Small intestine (tissue), 7 donors: ENCODE measurements around the gene SRGAP3. TPM values are rescaled to one million over a fixed set of nuclear protein-coding genes. Genes with fewer than 3 reads are reported as not detected.

Source experiments
- DNase-seq, 2 donors: peaks; one replicate each; pipeline versions ENCODE4 v3.0.0 to v3.0.0-alpha.2; 2013
- FAIRE-seq: peaks from 2 replicates; lab custom pipeline; 2012; peaks lifted over from hg19 to GRCh38; lab: Jason Lieb, UNC
- H3K27ac ChIP-seq, 3 donors: one replicate each; pipeline ENCODE4 v1.5.1; 2013; ENCODE audit warnings: low read length in 2 of 3, mild to moderate bottlenecking in 2 of 3, control low read depth in 1 of 3, inconsistent platforms in 1 of 3, low read depth in 1 of 3, moderate library complexity in 1 of 3
- H3K27me3 ChIP-seq, 3 donors: one replicate each; pipeline ENCODE4 v1.6.1; 2013; ENCODE audit warnings: low read length in 3 of 3, inconsistent platforms in 1 of 3; ENCODE audit not compliant: control insufficient read depth in 3 of 3, insufficient read depth in 3 of 3
- H3K36me3 ChIP-seq, 3 donors: one replicate each; pipeline ENCODE4 v1.6.1; 2013; ENCODE audit warnings: low read length in 3 of 3, inconsistent platforms in 1 of 3, low read depth in 1 of 3, mild to moderate bottlenecking in 1 of 3, moderate library complexity in 1 of 3; ENCODE audit not compliant: control insufficient read depth in 3 of 3, insufficient read depth in 2 of 3
- H3K4me1 ChIP-seq, 3 donors: one replicate each; pipeline ENCODE4 v1.6.1; 2013; ENCODE audit warnings: low read length in 2 of 3, inconsistent platforms in 1 of 3, low read depth in 1 of 3, mild to moderate bottlenecking in 1 of 3, moderate library complexity in 1 of 3; ENCODE audit not compliant: control insufficient read depth in 3 of 3, insufficient read depth in 2 of 3
- H3K4me3 ChIP-seq, 3 donors: one replicate each; pipeline ENCODE4 v1.5.1; 2013; ENCODE audit warnings: low read length in 3 of 3, control low read depth in 1 of 3, inconsistent platforms in 1 of 3, low read depth in 1 of 3, mild to moderate bottlenecking in 1 of 3, moderate library complexity in 1 of 3
- H3K9me3 ChIP-seq, 2 donors: one replicate each; pipeline ENCODE4 v1.6.1; 2013; ENCODE audit warnings: low read depth in 1 of 2, low read length in 1 of 2; ENCODE audit not compliant: control insufficient read depth in 2 of 2, insufficient read depth in 1 of 2
- WGBS, 3 donors: extraction: QIAGEN DNeasy Blood & Tissue Kit; methylation state at CpG; one replicate each; pipeline ENCODE4 v1.1.7; 2013; 5-methylcytosine and 5-hydroxymethylcytosine counted together
- polyA plus RNA-seq, 4 donors: library from polyadenylated mRNA; stranded (reverse) in 3 of 4; unstranded in 1 of 4; fragments of 200-250 nt in 3 of 4; fragments of 120-200 nt in 1 of 4; gene quantifications; one replicate each; pipeline versions ENCODE4 v1.2.1 to v1.2.3, GENCODE V29; 2013
- donor health status: healthy with polysubstance abuse.
- donor health status: control.
- donor health status: control.
- donor health status: Bipolar disorder and iron deficiency.
- donor health status: healthy.

The SRGAP3 gene
- polyA plus RNA-seq, 4 donors = 0.22 to 2.7 (median 1.2) TPM

DNA sequence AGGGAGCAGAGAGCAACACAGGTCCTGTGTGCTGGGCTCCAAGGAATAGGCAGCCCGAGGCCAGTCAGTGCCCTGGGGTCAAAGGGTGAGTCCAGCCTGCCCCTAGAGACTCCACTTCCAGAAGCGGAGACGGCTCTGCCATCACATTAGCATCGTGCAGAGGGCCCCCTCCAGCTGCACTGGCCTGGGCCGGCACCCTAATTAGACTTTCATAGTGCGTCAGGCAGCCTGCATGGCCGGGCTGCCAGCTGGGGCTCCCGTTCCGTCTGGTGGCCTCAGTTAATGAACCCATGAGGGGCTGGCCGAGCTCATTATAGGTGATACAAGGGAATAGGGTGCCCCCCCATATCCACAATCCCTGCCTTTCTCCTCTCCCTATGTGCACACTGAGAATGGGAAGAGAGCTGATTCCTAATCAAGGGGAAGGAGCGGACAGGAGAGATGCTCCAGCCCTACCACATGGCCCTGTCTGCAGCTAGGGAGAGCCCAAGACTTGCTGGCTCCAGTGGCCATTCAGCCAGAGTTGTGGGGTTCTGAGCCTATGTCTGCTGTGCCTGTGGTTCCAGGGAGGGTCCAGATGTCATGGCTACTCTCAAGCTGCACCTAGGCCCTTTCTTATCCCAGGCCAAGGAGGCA lies 128.0 kb downstream of the SRGAP3 start:
- Histone ChIP-seq H3K36me3 (peaks cover 0 to 9% (median 0%) of the 10 kb centered on the region in 3 donors), H3K9me3 (peaks cover 0 to 2% of the 10 kb centered on the region in 2 donors), H3K4me3 (no peak overlapping the region), H3K27me3 (no peaks in the 10 kb centered on the region), H3K27ac (no peak overlapping the region), H3K4me1 (no peaks in the 10 kb centered on the region)
- FAIRE-seq = no peak
- no peak for DNase-seq
- 73 to 88% (median 85%) methylated on average over 11 of the region's 11 CpGs for WGBS, 3 donors

DNA sequence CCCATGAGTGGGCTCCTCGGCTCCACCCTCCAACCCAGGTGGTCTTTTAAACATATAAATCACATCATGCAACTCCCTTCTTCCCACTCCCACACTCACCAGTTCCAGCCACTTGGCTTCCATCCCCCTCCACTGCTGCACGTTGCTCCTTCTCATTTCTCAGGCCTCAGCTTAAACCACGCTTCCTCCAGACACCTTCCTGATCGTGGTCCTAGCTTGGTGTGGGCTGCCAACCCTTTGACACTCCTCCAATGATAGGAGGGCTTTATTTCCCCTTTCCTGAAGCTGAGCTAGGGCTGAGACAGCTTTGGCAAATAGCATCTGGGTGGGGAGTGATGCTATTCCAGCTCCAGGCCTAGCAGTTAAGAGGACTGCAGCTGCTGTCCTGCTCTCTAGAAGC lies 130.1 kb downstream of the SRGAP3 start:
- H3K27me3 ChIP-seq = no peaks in the 10 kb centered on the region
- DNase-seq (no peak), FAIRE-seq (no peak)
- no peaks in the 10 kb centered on the region for H3K4me1 ChIP-seq
- H3K9me3 ChIP-seq = peaks cover 0 to 2% of the 10 kb centered on the region in 2 donors
- no peak overlapping the region for H3K27ac ChIP-seq
- WGBS, 3 donors = 71 to 86% (median 73%) methylated on average over 4 of the region's 4 CpGs
- H3K4me3 ChIP-seq = no peak overlapping the region
- H3K36me3 ChIP-seq = peaks cover 0 to 9% (median 0%) of the 10 kb centered on the region in 3 donors

DNA sequence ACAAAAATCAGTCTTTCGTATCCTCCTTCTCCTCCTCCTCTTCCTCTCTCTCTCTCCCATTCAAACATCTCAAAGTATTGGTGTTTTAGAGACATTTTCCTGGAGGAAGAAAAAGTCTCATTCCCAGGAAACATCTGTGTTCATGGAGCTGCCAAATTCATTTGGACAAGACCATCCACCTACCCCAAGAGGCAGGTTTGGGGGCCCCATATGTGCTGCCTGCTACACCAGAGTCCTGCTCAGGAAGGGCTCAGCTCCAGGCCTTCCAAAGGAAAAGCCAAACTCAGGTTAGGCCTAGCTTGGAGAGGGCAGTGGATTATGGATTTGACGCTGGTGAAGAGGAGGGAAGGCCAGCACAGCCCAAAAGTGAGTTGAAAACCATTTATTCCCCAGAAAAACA lies 131.2 kb downstream of the SRGAP3 start:
- 76 to 95% (median 94%) methylated on average over 2 of the region's 2 CpGs for WGBS, 3 donors
- Histone ChIP-seq H3K4me1 (no peaks in the 10 kb centered on the region), H3K27me3 (no peaks in the 10 kb centered on the region), H3K27ac (no peak overlapping the region), H3K36me3 (peaks cover 0 to 5% (median 0%) of the 10 kb centered on the region in 3 donors), H3K9me3 (peaks cover 0 to 2% of the 10 kb centered on the region in 2 donors), H3K4me3 (no peak overlapping the region)
- no peak for DNase-seq
- no peak for FAIRE-seq

- FAIRE-seq (no peak), DNase-seq (no peak)
- no peaks in the 10 kb centered on the region for H3K4me1 ChIP-seq
- peaks cover 0 to 2% of the 10 kb centered on the region in 2 donors for H3K9me3 ChIP-seq
- H3K27ac ChIP-seq = no peak overlapping the region
- H3K36me3 ChIP-seq = peaks cover 0 to 11% (median 0%) of the 10 kb centered on the region in 3 donors
- WGBS, 3 donors = 75 to 93% (median 83%) methylated on average over 1 of the region's 1 CpG
- H3K4me3 ChIP-seq = no peak overlapping the region
- H3K27me3 ChIP-seq = no peaks in the 10 kb centered on the region
Measured at GRCh38 chr3:9117220-9117619, 132.2 kb downstream of the SRGAP3 start.

- WGBS, 3 donors = 72 to 83% (median 83%) methylated on average over 3 of the region's 3 CpGs
- FAIRE-seq = no peak
- no peak overlapping the region for H3K27ac ChIP-seq
- no peak for DNase-seq
- no peaks in the 10 kb centered on the region for H3K27me3 ChIP-seq
- no peak overlapping the region for H3K4me3 ChIP-seq
- H3K36me3 ChIP-seq = peaks cover 0 to 11% (median 0%) of the 10 kb centered on the region in 3 donors
- H3K9me3 ChIP-seq = peaks cover 0 to 2% of the 10 kb centered on the region in 2 donors
- no peaks in the 10 kb centered on the region for H3K4me1 ChIP-seq
Measured at GRCh38 chr3:9116336-9116735, 133.1 kb downstream of the SRGAP3 start.

DNA sequence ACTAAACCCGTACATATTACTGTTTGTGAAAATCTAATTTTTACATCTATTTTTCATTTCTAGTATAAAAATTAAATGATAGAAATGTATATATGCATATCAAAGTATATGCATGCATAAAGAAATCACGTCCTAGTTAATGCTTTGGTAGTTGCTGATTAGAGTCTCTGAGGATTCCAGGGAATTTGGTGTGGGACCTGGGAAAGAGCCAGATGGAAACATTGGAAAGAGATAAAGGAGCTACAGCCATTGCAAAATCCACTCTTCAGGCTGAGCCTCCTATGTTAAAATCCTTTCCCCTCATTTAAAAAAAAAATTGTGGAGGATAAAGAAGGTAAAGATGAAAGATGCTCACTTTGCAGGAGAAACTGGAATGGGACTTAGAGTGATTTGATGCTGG lies 134.1 kb downstream of the SRGAP3 start:
- peaks cover 0 to 11% (median 0%) of the 10 kb centered on the region in 3 donors for H3K36me3 ChIP-seq
- FAIRE-seq = no peak
- no peaks in the 10 kb centered on the region for H3K4me1 ChIP-seq
- no peak overlapping the region for H3K4me3 ChIP-seq
- 82 to 92% (median 88%) methylated on average over 2 of the region's 2 CpGs for WGBS, 3 donors
- no peak for DNase-seq
- H3K27me3 ChIP-seq = no peaks in the 10 kb centered on the region
- H3K27ac ChIP-seq = no peak overlapping the region
- H3K9me3 ChIP-seq = peaks cover 0 to 2% of the 10 kb centered on the region in 2 donors

DNA sequence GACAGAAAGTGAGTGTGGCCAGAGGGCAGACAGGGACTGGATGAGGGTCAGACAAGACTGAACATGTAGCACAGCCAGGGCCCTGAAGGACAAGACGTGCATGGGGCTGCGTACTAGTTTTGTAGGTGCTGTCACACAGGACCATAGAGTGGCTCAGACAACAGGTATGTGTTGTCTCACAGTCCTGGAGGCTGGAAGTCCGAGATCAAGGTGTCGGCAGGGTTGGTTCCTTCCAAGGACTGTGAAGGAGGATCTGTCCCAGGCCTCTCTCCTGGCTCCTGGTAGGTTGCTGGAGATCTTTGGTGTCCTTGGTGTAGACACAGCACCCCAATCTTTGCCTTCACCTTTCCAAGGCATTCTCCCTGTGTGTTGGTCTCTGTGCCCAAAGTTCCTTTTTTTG lies 136.4 kb downstream of the SRGAP3 start:
- FAIRE-seq (no peak), DNase-seq (no peak)
- Histone ChIP-seq H3K4me3 (no peak overlapping the region), H3K27ac (no peak overlapping the region), H3K27me3 (no peaks in the 10 kb centered on the region), H3K9me3 (no peaks in the 10 kb centered on the region), H3K4me1 (no peaks in the 10 kb centered on the region), H3K36me3 (peaks cover 0 to 6% (median 0%) of the 10 kb centered on the region in 3 donors)
- 91 to 95% (median 94%) methylated on average over 4 of the region's 4 CpGs for WGBS, 3 donors

DNA sequence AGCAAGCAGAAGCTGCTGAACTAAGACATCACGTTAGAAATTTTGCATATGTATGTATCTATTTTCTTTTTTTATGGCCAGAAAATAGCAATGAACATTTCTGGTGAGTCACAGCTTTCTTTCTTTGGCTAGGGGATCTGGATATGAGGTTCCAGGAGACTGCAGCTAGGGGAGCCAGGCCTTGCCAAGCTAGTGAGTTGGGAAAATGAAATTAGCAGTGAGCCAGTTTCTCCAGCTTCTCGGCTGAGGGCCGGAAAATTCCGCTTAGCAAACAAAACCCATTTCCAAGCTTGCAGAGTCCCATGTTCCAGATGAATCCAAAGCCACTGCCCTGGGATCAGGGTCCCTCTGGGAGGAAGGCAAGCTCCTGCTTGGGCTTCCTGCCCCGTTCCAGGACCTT lies 137.6 kb downstream of the SRGAP3 start:
- FAIRE-seq (no peak), DNase-seq (no peak)
- Histone ChIP-seq H3K36me3 (peaks cover 0 to 6% (median 0%) of the 10 kb centered on the region in 3 donors), H3K27ac (no peak overlapping the region), H3K4me1 (no peaks in the 10 kb centered on the region), H3K27me3 (no peaks in the 10 kb centered on the region), H3K4me3 (no peak overlapping the region), H3K9me3 (no peaks in the 10 kb centered on the region)
- WGBS, 3 donors = 64 to 83% (median 77%) methylated on average over 5 of the region's 5 CpGs

GRCh38 chr3:9111417-9111816 lies 138.0 kb downstream of the SRGAP3 start:
- FAIRE-seq = no peak
- no peak overlapping the region for H3K4me3 ChIP-seq
- no peaks in the 10 kb centered on the region for H3K27me3 ChIP-seq
- WGBS, 3 donors = 86 to 97% (median 94%) methylated on average over 7 of the region's 7 CpGs
- no peak overlapping the region for H3K27ac ChIP-seq
- H3K36me3 ChIP-seq = peaks cover 0 to 6% (median 0%) of the 10 kb centered on the region in 3 donors
- no peaks in the 10 kb centered on the region for H3K4me1 ChIP-seq
- DNase-seq = no peak
- no peaks in the 10 kb centered on the region for H3K9me3 ChIP-seq
